ENCODE measurements around the gene DUS1L.
"Not testable (repeated sequence)": the region's sequence is repeated elsewhere in the genome, so short reads cannot be mapped to it uniquely, and the experiment has no call there.

Gene DUS1L

GRCh38 chr17:82039695-82040299 is 25.8 kb downstream of the DUS1L start:
- no peak for DNase-seq (ENCODE audit: low spot score)

- DNase-seq (ENCODE audit: low spot score), result not testable (repeated sequence)
These were observed 26.7 kb downstream of the DUS1L start for GRCh38 chr17:82038796-82039409.

- no peak for DNase-seq (ENCODE audit: low spot score)
These were observed 27.8 kb downstream of the DUS1L start for GRCh38 chr17:82037889-82038195.

- peak; percentile 96 for DNase-seq (ENCODE audit: low spot score)
These were observed 28.3 kb downstream of the DUS1L start, which contains the start of gene DCXR for GRCh38 chr17:82037092-82037888. Gene DCXR, minus strand, starts transcription at chr17:82037697. Its CDS starts 15 bp downstream, at chr17:82037682.

- no peak for DNase-seq (ENCODE audit: low spot score)
These were observed 28.9 kb downstream of the DUS1L start for GRCh38 chr17:82036634-82037091.

- no peak for DNase-seq (ENCODE audit: low spot score)
These were observed 29.5 kb downstream of the DUS1L start for GRCh38 chr17:82035956-82036633.

GRCh38 chr17:82035488-82035887 is 30.1 kb downstream of the DUS1L start:
- no peak for DNase-seq (ENCODE audit: low spot score)

- DNase-seq (ENCODE audit: low spot score), result no peak
These were observed 31.1 kb downstream of the DUS1L start for GRCh38 chr17:82034371-82035011.

- DNase-seq (ENCODE audit: low spot score), result no peak
These were observed 32.1 kb downstream of the DUS1L start for GRCh38 chr17:82033359-82034085.

GRCh38 chr17:82031885-82032627 is 33.5 kb downstream of the DUS1L start:
- no peak for DNase-seq (ENCODE audit: low spot score)

- DNase-seq (ENCODE audit: low spot score), result no peak
These were observed 34.2 kb downstream of the DUS1L start, which contains the start of gene RAC3 for GRCh38 chr17:82031303-82031884. Gene RAC3, plus strand, starts transcription at chr17:82031678. Its CDS starts 84 bp downstream, at chr17:82031762.

- peak; percentile 86 for DNase-seq (ENCODE audit: low spot score)
These were observed 34.9 kb downstream of the DUS1L start for GRCh38 chr17:82030470-82031302.

- no peak for DNase-seq (ENCODE audit: low spot score)
These were observed 35.6 kb downstream of the DUS1L start for GRCh38 chr17:82029990-82030469.

GRCh38 chr17:82029391-82029790 is 36.2 kb downstream of the DUS1L start:
- no peak for DNase-seq (ENCODE audit: low spot score)

- DNase-seq (ENCODE audit: low spot score), result no peak
These were observed 36.6 kb downstream of the DUS1L start for GRCh38 chr17:82028966-82029365.

GRCh38 chr17:82028246-82028645 is 37.4 kb downstream of the DUS1L start:
- no peak for DNase-seq (ENCODE audit: low spot score)

- DNase-seq (ENCODE audit: low spot score), result no peak
These were observed 40.0 kb downstream of the DUS1L start for GRCh38 chr17:82025401-82026107.

- no peak for DNase-seq (ENCODE audit: low spot score)
These were observed 40.7 kb downstream of the DUS1L start for GRCh38 chr17:82024859-82025258.
